ENCODE data around the gene FHOD1.
A peak's percentile ranks its signal among the peaks of the same experiment; 100 is the strongest.

FHOD1 gene

DNA sequence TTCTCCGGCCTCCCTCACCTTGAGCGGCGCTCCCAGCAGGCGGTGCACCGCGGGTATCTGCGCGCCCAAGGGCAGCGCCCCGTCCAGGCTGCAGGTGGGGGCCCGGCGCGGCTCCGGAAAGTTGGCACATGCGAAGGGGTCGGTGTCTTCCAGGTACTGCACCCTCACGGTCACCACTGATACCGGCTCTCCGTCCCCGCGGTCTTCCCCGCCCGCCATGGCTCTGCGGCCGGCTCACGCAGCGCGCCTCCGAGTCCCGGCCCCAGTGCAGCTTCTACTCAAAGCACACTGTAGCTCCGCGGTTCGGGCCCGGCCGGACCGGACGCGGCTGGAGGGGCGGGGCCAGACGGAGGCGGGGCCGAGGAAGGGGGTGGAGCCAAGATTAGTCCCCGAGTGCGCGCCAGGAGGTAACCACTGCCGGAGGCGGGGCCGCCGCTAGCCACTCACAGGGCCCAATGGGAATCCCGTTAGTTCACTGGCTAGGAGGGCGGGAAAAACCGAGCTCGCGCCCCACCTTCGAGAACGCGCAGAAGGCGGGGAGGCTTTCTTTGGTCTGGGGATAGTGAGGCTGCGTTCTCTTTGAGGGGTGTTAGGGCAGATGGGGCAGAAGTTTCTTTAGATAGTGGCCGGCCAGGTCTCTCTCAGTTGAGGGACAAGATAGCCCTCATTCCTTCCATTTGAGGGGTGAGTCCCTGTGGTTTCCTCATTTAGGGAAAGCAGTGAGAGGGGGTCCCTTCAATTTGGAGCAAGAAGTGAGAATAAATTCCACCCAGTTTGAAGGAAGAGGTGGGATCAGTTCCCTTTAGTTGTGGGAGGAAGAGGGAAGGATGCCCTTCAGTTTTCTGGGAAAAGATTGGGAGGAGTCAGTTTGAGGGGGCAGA, at the start of gene FHOD1:
Gene FHOD1 (minus strand): TSS at position 290 of the 881 bp plus-strand sequence. CDS start 71 bp downstream, at position 219.
- no peaks in the 10 kb centered on the region for H3K9me3 Mint-ChIP-seq
- H3K4me3 Mint-ChIP-seq = peak within 1 kb of the TSS; percentile 77
- peaks cover 36% of the 10 kb centered on the region for H3K27me3 Mint-ChIP-seq
- CTCF ChIA-PET = interaction anchor here (1.2 to 6.4 kb wide), 7 partner anchors 13 to 234 kb away, joined by 3 to 34 read pairs (median 6); partner anchors contain the start of gene TMEM208
- DNase-seq = peak; percentile 99
- H3K4me1 Mint-ChIP-seq = peaks cover 55% of the 10 kb centered on the region
- peaks cover 2% of the 10 kb centered on the region for H3K36me3 Mint-ChIP-seq
- H3K27ac Mint-ChIP-seq = peak within 1 kb of the TSS; percentile 86

- H3K27ac Mint-ChIP-seq = no peak overlapping the region
- no peaks in the 10 kb centered on the region for H3K36me3 Mint-ChIP-seq
- no peaks in the 10 kb centered on the region for H3K4me1 Mint-ChIP-seq
- DNase-seq = no peak
- CTCF ChIA-PET = interaction anchor here (0.8 to 1.0 kb wide), 2 partner anchors 10 to 103 kb away, joined by 3 read pairs; no protein-coding TSS in a partner anchor
- H3K9me3 Mint-ChIP-seq = no peaks in the 10 kb centered on the region
- peaks cover 36% of the 10 kb centered on the region for H3K27me3 Mint-ChIP-seq
- no peak overlapping the region for H3K4me3 Mint-ChIP-seq
Measured at GRCh38 chr16:67296420-67296819, 49.1 kb upstream of the FHOD1 start.

DNA sequence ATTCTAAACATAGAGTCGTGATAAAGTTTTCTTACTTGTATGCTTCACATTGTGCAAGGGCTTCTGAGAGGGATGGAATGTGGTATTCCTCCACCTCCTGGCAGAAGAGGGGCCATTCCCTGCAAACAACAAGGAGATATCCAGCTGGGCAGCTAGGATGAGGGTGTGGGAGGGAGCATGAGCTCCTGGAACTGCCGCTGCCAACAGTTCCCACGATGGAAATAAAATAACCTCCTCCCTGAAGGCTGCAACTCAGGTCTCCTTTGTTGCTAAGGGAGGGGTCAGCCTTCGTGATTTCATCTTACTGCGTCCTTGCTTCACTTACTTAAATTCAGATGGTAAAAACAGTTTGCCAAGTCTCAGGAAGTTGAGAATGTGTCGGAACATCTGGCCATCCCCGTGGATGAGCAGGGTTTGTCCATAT, 47.7 kb upstream of the FHOD1 start:
- CTCF ChIA-PET = no interaction called here
- no peaks in the 10 kb centered on the region for H3K36me3 Mint-ChIP-seq
- H3K4me1 Mint-ChIP-seq = no peaks in the 10 kb centered on the region
- no peak for DNase-seq
- H3K9me3 Mint-ChIP-seq = no peaks in the 10 kb centered on the region
- H3K27me3 Mint-ChIP-seq = peaks cover 36% of the 10 kb centered on the region
- no peak overlapping the region for H3K4me3 Mint-ChIP-seq
- H3K27ac Mint-ChIP-seq = no peak overlapping the region

- Mint-ChIP-seq H3K36me3 (no peaks in the 10 kb centered on the region), H3K4me1 (peaks cover 6% of the 10 kb centered on the region), H3K27ac (no peak overlapping the region), H3K27me3 (peaks cover 36% of the 10 kb centered on the region), H3K9me3 (no peaks in the 10 kb centered on the region), H3K4me3 (no peak overlapping the region)
- DNase-seq = no peak
- CTCF ChIA-PET = no interaction called here
Measured at GRCh38 chr16:67294171-67294757, 47.0 kb upstream of the FHOD1 start.

DNA sequence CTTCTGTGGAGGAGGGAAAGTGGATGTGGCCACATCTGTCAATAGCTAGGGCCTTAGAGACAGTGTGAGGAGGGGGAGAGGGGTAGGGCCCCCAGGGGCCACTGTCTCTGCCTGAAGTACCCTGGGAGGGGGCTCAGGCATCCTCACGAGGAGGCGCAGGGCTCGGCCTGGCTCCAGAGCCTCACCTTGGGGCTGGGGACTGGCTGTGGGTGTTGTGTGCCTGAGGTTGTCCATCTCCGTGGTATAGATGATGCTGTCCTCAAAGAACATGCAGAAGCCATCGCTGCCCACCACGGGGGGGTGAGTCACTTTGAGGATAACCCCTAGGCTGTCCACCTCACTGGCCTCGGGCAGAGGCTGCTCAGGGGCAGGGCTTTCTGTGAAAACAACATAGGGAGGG, 44.2 kb upstream of the FHOD1 start:
- CTCF ChIA-PET = no interaction called here
- Mint-ChIP-seq H3K4me1 (peaks cover 6% of the 10 kb centered on the region), H3K27me3 (peaks cover 19% of the 10 kb centered on the region), H3K36me3 (no peaks in the 10 kb centered on the region), H3K27ac (no peak overlapping the region), H3K9me3 (no peaks in the 10 kb centered on the region), H3K4me3 (no peak overlapping the region)
- DNase-seq = no peak

GRCh38 chr16:67287960-67288359, 40.7 kb upstream of the FHOD1 start:
- peaks cover 6% of the 10 kb centered on the region for H3K4me1 Mint-ChIP-seq
- H3K27me3 Mint-ChIP-seq = peaks cover 7% of the 10 kb centered on the region
- H3K9me3 Mint-ChIP-seq = no peaks in the 10 kb centered on the region
- H3K27ac Mint-ChIP-seq = no peak overlapping the region
- no peak overlapping the region for H3K4me3 Mint-ChIP-seq
- peaks cover under 1% of the 10 kb centered on the region for H3K36me3 Mint-ChIP-seq
- no peak for DNase-seq
- CTCF ChIA-PET = interaction anchor here (0.8 to 1.6 kb wide), 3 partner anchors 10 to 140 kb away, joined by 3 to 4 read pairs (median 3); no protein-coding TSS in a partner anchor

GRCh38 chr16:67286441-67287235, 39.4 kb upstream of the FHOD1 start:
- Mint-ChIP-seq H3K4me3 (no peak overlapping the region), H3K9me3 (no peaks in the 10 kb centered on the region), H3K27ac (no peak overlapping the region)

GRCh38 chr16:67284699-67285646, 37.7 kb upstream of the FHOD1 start:
- Mint-ChIP-seq H3K27ac (no peak overlapping the region), H3K9me3 (no peaks in the 10 kb centered on the region), H3K4me1 (peaks cover 6% of the 10 kb centered on the region), H3K27me3 (no peaks in the 10 kb centered on the region), H3K4me3 (no peak overlapping the region), H3K36me3 (peaks cover 2% of the 10 kb centered on the region)
- CTCF ChIA-PET = interaction anchor here (0.5 to 3.1 kb wide), 5 partner anchors 11 to 115 kb away, joined by 3 to 10 read pairs (median 3); no protein-coding TSS in a partner anchor
- DNase-seq = no peak

More at GRCh38 chr16:67286441-67287235, 39.4 kb upstream of the FHOD1 start:
- no peak for DNase-seq
- peaks cover 2% of the 10 kb centered on the region for H3K36me3 Mint-ChIP-seq
- CTCF ChIA-PET = interaction anchor here (1.6 to 1.8 kb wide), 2 partner anchors 10 to 141 kb away, joined by 3 to 4 read pairs; no protein-coding TSS in a partner anchor
- no peaks in the 10 kb centered on the region for H3K27me3 Mint-ChIP-seq
- H3K4me1 Mint-ChIP-seq = peaks cover 6% of the 10 kb centered on the region

- H3K27me3 Mint-ChIP-seq = no peaks in the 10 kb centered on the region
- no peak for DNase-seq
- CTCF ChIA-PET = interaction anchor here (0.5 to 3.1 kb wide), 5 partner anchors 23 to 453 kb away, joined by 3 to 10 read pairs (median 3); partner anchors contain the start of gene NAE1
- H3K27ac Mint-ChIP-seq = peak overlapping the region; percentile 1
- H3K36me3 Mint-ChIP-seq = peaks cover 2% of the 10 kb centered on the region
- no peaks in the 10 kb centered on the region for H3K4me1 Mint-ChIP-seq
- no peaks in the 10 kb centered on the region for H3K9me3 Mint-ChIP-seq
- no peak overlapping the region for H3K4me3 Mint-ChIP-seq
Measured at GRCh38 chr16:67283826-67284555, 36.7 kb upstream of the FHOD1 start.

GRCh38 chr16:67283039-67283825, 36.0 kb upstream of the FHOD1 start:
- CTCF ChIA-PET = interaction anchor here (3.1 kb wide), 1 partner anchor 117 kb away, joined by 10 read pairs; no protein-coding TSS in a partner anchor

GRCh38 chr16:67282447-67282805, 35.1 kb upstream of the FHOD1 start:
- H3K9me3 Mint-ChIP-seq = no peaks in the 10 kb centered on the region
- H3K36me3 Mint-ChIP-seq = peaks cover 4% of the 10 kb centered on the region
- H3K27me3 Mint-ChIP-seq = no peaks in the 10 kb centered on the region
- no peak for DNase-seq
- CTCF ChIA-PET = interaction anchor here (3.1 kb wide), 1 partner anchor 118 kb away, joined by 10 read pairs; no protein-coding TSS in a partner anchor
- no peak overlapping the region for H3K4me3 Mint-ChIP-seq
- H3K4me1 Mint-ChIP-seq = peaks cover 9% of the 10 kb centered on the region
- no peak overlapping the region for H3K27ac Mint-ChIP-seq

More at GRCh38 chr16:67283039-67283825, 36.0 kb upstream of the FHOD1 start:
- Mint-ChIP-seq H3K27me3 (no peaks in the 10 kb centered on the region), H3K4me1 (peaks cover 3% of the 10 kb centered on the region), H3K9me3 (no peaks in the 10 kb centered on the region), H3K27ac (no peak overlapping the region), H3K4me3 (no peak overlapping the region), H3K36me3 (peaks cover 2% of the 10 kb centered on the region)
- no peak for DNase-seq

Data from activated naive CD4-positive, alpha-beta T cell treated with anti-CD3 and anti-CD28 coated beads, Interleukin-2, amount 10 ng/mL, durations not matched to agents 7 days and 5 days (primary cell).